Subcutaneous preadipocyte (primary cell): ENCODE measurements around the gene RNF112. TPM values are rescaled to one million over a fixed set of nuclear protein-coding genes. Genes with fewer than 3 reads are reported as not detected.

Source experiments
- small RNA-seq: library from RNA; depleted of rRNA; stranded (forward); fragments of <200 nt; gene quantifications from one replicate; pipeline ENCODE3, GENCODE V24; 2012
- total RNA-seq: library from RNA; depleted of rRNA; stranded (reverse); fragments of >200 nt; gene quantifications from 2 replicates; pipeline ENCODE4 v1.2.3, GENCODE V29; 2012

The RNF112 gene, protein sequence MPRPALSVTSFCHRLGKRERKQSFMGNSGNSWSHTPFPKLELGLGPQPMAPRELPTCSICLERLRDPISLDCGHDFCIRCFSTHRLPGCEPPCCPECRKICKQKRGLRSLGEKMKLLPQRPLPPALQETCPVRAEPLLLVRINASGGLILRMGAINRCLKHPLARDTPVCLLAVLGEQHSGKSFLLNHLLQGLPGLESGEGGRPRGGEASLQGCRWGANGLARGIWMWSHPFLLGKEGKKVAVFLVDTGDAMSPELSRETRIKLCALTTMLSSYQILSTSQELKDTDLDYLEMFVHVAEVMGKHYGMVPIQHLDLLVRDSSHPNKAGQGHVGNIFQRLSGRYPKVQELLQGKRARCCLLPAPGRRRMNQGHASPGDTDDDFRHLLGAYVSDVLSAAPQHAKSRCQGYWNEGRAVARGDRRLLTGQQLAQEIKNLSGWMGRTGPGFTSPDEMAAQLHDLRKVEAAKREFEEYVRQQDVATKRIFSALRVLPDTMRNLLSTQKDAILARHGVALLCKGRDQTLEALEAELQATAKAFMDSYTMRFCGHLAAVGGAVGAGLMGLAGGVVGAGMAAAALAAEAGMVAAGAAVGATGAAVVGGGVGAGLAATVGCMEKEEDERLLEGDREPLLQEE
- total RNA-seq, result 1.5 and 1.8 TPM in 2 replicates

DNA sequence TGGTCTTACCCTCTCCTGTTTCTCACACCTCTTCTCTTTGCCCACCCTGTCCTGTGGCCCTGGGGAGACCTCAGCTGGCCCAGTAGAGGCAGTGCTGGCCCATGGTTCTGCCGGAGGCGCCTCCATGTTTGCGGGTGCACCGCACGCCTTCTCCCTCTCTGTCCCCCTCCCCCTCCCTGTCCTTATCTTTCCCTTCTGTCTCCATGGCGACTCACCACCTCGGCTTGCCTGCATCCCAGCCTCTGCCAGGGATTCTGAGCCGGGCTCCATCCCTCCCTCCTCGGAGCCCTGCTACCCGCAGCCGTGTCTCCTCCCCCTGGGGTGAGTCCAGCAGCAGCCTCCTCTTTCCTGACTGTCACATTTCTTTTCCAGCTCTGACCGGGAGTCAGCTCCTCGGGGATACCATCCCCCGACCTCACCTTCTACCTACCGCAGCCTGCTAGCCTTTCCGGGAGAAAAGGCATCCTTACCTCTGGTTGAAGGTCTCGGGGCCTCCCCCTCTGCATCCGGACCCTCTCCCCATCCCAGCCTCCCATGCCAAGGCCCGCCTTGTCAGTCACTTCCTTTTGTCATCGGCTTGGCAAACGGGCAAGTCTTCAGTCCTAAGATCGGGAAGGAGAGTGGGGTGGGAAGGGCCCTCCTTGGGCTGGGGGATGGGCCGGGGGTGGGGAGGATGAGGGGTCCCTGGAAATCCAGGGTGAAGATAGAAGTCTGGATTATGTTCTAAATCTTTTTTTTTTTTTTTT, at the start of gene RNF112:
Gene RNF112 (plus strand): TSS at position 358 of the 746 bp plus-strand sequence. CDS start 177 bp downstream, at position 535.

DNA sequence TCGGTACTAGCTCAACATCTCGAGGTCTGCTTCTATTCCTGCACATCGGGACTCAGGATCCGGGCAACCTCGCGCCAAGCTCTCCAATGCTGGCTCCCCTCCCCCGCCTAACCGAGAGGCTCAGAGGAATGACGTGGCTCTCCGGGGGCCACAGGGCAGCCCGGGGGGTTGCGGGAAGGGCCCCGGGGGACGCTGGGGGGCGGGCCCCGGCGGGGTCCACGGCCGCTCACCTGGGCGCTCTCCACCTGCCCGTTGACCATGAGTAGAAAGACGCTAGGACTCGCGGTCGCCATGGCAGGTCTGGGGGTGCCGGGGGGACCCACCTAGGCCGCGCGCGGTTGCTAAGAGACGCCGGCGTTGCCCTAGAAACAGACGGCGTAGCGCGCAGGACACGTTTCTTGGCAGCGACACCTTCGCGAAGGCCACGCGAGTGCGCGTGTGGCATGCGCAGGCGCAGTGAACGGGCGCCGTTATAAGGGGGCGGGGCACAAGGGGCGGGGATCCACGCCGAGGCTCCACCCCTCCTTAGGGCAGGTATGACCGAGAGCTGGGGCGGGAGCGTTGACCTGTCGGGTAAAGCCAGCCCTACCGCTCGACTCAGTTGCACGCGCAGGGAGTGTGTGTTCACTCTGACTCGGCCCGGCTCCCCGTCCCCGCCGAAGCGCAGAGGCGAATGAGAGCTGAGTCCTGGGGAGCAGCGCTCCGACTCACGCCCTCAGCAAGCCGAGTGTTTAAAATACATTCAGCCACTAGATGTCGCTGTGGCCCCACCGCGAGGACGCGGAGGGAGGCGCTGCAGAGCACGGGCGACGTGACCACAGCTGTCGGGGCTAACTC, 48.5 kb upstream of the RNF112 start, which contains the start of gene B9D1:
Gene B9D1 (minus strand): TSS at position 447 of the 837 bp plus-strand sequence. CDS start 154 bp downstream, at position 293.

DNA sequence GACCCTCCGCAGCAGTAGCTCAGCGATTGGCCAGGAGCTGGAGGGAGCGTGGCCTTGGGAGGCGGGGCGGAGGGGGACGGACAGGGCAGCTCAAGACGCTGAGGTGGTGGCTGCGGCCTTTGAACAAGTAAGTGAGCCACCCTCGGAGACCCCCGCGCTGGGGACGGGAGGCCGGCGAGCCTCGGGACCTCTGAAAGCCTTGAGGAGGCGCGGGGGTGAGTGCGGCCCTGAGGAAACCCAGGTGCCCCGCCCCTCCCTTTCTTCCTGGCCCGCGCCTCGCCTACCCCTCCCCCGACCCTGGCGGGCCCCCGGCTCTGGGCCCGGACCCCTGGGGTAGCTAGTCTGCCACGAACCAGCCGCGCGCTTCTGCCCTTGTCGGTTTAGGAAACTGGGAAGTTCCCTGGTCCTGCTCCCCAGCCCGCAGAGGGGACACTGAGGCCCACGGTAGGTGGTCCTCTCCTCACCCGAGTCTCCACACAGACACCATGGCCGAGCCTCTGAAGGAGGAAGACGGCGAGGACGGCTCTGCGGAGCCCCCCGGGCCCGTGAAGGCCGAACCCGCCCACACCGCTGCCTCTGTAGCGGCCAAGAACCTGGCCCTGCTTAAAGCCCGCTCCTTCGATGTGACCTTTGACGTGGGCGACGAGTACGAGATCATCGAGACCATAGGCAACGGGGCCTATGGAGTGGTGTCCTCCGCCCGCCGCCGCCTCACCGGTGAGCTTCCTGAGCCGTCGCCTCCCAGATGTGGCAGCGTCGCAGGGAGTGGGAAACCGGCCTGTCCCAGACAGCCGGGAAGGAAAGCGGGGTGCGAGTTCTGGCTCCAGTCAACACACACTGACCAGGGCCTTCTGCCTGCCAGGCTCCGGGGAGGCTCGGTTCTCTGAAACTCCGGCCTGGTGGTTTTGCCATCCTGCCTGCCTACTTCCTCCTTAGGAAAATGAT, 32.3 kb upstream of the RNF112 start, which contains the start of gene MAPK7:
Gene MAPK7 (plus strand): TSS at position 83 of the 945 bp plus-strand sequence. CDS start 403 bp downstream, at position 486.

DNA sequence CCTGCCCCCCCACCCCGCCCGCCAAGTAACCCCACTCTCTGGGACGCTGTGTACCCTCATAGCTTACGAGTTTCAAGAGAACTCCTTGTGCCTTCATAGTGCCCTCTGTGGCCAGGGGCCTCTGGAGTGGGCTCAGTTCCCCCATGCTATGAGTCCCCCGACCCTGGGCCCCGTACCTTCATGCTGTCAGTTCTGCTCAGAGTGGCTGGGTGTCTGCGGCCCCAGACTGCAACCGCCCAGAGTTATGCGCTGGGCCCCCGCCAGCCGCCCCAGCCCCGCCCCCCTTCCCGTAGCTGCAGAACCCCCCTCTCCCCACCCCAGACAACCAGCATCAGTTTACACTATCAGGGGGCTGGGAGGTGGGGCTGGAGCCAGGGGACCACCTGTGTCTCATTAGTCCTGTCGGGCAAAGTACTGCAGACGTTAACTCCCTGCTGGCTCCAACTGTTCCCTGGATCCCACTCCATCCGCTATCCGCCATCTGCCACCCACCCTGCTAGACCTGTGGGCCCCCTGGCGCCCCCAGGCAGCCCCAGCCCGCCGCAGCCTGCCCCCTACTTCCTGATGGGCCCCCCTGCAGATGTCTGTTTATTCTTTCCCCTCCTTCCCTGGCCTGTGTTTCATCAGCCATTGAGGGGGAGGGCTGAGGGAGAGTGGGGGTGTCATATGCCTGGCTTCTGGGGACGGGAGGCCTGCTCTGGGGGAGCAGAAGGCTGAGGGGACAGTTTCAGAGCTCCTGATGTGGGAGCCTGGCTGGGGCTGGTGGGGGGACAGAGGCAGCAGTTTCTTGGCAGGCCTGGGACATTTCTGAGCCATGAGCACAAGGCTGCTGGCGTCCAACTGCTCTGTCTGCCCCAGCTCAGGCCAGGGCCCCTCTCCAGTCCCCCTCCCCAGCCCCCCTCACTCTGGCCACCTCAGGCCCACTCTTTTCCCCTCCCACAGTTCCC, 23.8 kb upstream of the RNF112 start, which contains the start of gene MFAP4:
Gene MFAP4 (minus strand): TSS at position 217 of the 947 bp plus-strand sequence. CDS start 35 bp downstream, at position 182.

Small RNA genes within 50 kb of the gene (small RNA-seq; reads per million reads assigned to genes)
- gene RF00537, result not detected

Other genes with a start within 250 kb of the RNF112 start
- gene EPN2, start 173.9 kb upstream of the RNF112 start, total RNA-seq, result 29.8 and 57.3 TPM in 2 replicates
- gene B9D1, start 48.5 kb upstream of the RNF112 start, total RNA-seq, result 18.6 and 23.9 TPM in 2 replicates
- 14.9 and 17.6 TPM in 2 replicates for gene MAPK7, start 32.7 kb upstream of the RNF112 start, total RNA-seq
- 1.2 and 3.7 TPM in 2 replicates for gene MFAP4, start 24.0 kb upstream of the RNF112 start, total RNA-seq
- gene SLC47A1, start 122.6 kb downstream of the RNF112 start, total RNA-seq, result 2.2 and 5.1 TPM in 2 replicates
- gene ALDH3A2, start 237.5 kb downstream of the RNF112 start, total RNA-seq, result 54.4 and 70.4 TPM in 2 replicates